ENCODE results near the gene CHST1.
A peak's percentile ranks its signal among the peaks of the same experiment; 100 is the strongest.

Gene CHST1

GRCh38 chr11:45647329-45647728 lies 18.1 kb downstream of the CHST1 start:
- Histone ChIP-seq H4K8ac (ENCODE audit: low read depth, low read length) (no peak overlapping the region), H3K79me1 (ENCODE audit: low read length) (no peaks in the 10 kb centered on the region), H3K79me2 (ENCODE audit: control insufficient read depth, insufficient read depth, low read length, poor library complexity) (no peaks in the 10 kb centered on the region), H2BK120ac (ENCODE audit: insufficient read depth, low read length, poor library complexity) (no peak overlapping the region), H3K18ac (ENCODE audit: low read length) (no peak overlapping the region), H2AFZ (ENCODE audit: insufficient read depth, low read length, poor library complexity) (no peak overlapping the region), H3K14ac (ENCODE audit: low read length) (no peak overlapping the region), H3K23ac (ENCODE audit: low read length) (no peak overlapping the region), H3K27me3 (ENCODE audit: insufficient read depth, low read length) (no peaks in the 10 kb centered on the region), H3K9ac (ENCODE audit: low read length) (no peak overlapping the region), H3K9me3 (ENCODE audit: insufficient read depth, low read depth, low read length) (peaks cover 5% of the 10 kb centered on the region), H3K36me3 (ENCODE audit: control insufficient read depth in 1 of 2, insufficient read depth in 2 of 2, low read length in 2 of 2) (no peaks in the 10 kb centered on the region), H2BK12ac (ENCODE audit: low read length) (no peak overlapping the region), H3K27ac (ENCODE audit: low read depth, low read length) (no peak overlapping the region), H3K4me1 (ENCODE audit: control insufficient read depth in 1 of 2, insufficient read depth in 2 of 2, low read length in 2 of 2) (peaks cover 0 to under 1% of the 10 kb centered on the region in 2 experiments), H3K4ac (ENCODE audit: low read depth, low read length) (no peak overlapping the region), H3K4me3 (ENCODE audit: low read depth, low read length) (no peak overlapping the region), H4K91ac (ENCODE audit: low read depth, low read length) (no peak overlapping the region), H4K12ac (ENCODE audit: low read depth, low read length) (no peak overlapping the region), H3K4me2 (ENCODE audit: low read length) (no peak overlapping the region), H2BK5ac (ENCODE audit: low read depth, low read length, poor library complexity) (no peak overlapping the region), H2AK5ac (ENCODE audit: low read length) (no peak overlapping the region)
- no CpG with 5 or more reads among the region's 3 CpGs for WGBS (ENCODE audit: extremely low coverage, insufficient coverage, insufficient read length)
- no peak for DNase-seq

GRCh38 chr11:45646275-45646927 lies 19.0 kb downstream of the CHST1 start:
- Histone ChIP-seq H3K23ac (ENCODE audit: low read length) (no peak overlapping the region), H4K12ac (ENCODE audit: low read depth, low read length) (no peak overlapping the region), H3K4me3 (ENCODE audit: low read depth, low read length) (no peak overlapping the region), H2AK5ac (ENCODE audit: low read length) (no peak overlapping the region), H4K8ac (ENCODE audit: low read depth, low read length) (no peak overlapping the region), H2BK120ac (ENCODE audit: insufficient read depth, low read length, poor library complexity) (no peak overlapping the region), H3K27me3 (ENCODE audit: insufficient read depth, low read length) (no peaks in the 10 kb centered on the region), H2BK5ac (ENCODE audit: low read depth, low read length, poor library complexity) (no peak overlapping the region), H3K18ac (ENCODE audit: low read length) (no peak overlapping the region), H3K36me3 (ENCODE audit: control insufficient read depth in 1 of 2, insufficient read depth in 2 of 2, low read length in 2 of 2) (no peaks in the 10 kb centered on the region), H3K9me3 (ENCODE audit: insufficient read depth, low read depth, low read length) (peaks cover 5% of the 10 kb centered on the region), H3K79me2 (ENCODE audit: control insufficient read depth, insufficient read depth, low read length, poor library complexity) (no peaks in the 10 kb centered on the region), H3K79me1 (ENCODE audit: low read length) (no peaks in the 10 kb centered on the region), H3K14ac (ENCODE audit: low read length) (no peak overlapping the region), H2AFZ (ENCODE audit: insufficient read depth, low read length, poor library complexity) (no peak overlapping the region), H3K4ac (ENCODE audit: low read depth, low read length) (no peak overlapping the region), H2BK12ac (ENCODE audit: low read length) (no peak overlapping the region), H3K9ac (ENCODE audit: low read length) (no peak overlapping the region), H3K4me1 (ENCODE audit: control insufficient read depth in 1 of 2, insufficient read depth in 2 of 2, low read length in 2 of 2) (no peaks in the 10 kb centered on the region), H4K91ac (ENCODE audit: low read depth, low read length) (no peak overlapping the region), H3K27ac (ENCODE audit: low read depth, low read length) (no peak overlapping the region), H3K4me2 (ENCODE audit: low read length) (no peak overlapping the region)
- WGBS (ENCODE audit: extremely low coverage, insufficient coverage, insufficient read length), result no CpG with 5 or more reads among the region's 1 CpG
- peak in 1 of 2 donors; percentile 40 for DNase-seq

GRCh38 chr11:45644981-45645889 lies 20.2 kb downstream of the CHST1 start:
- no peak overlapping the region for H3K23ac ChIP-seq (ENCODE audit: low read length)
- no peaks in the 10 kb centered on the region for H3K4me1 ChIP-seq (ENCODE audit: control insufficient read depth in 1 of 2, insufficient read depth in 2 of 2, low read length in 2 of 2)
- peaks cover 5% of the 10 kb centered on the region for H3K9me3 ChIP-seq (ENCODE audit: insufficient read depth, low read depth, low read length)
- H3K27ac ChIP-seq (ENCODE audit: low read depth, low read length), result no peak overlapping the region
- no peaks in the 10 kb centered on the region for H3K79me1 ChIP-seq (ENCODE audit: low read length)
- H4K91ac ChIP-seq (ENCODE audit: low read depth, low read length), result no peak overlapping the region
- H3K4me2 ChIP-seq (ENCODE audit: low read length), result no peak overlapping the region
- no peak overlapping the region for H4K8ac ChIP-seq (ENCODE audit: low read depth, low read length)
- H3K4ac ChIP-seq (ENCODE audit: low read depth, low read length), result no peak overlapping the region
- no peak overlapping the region for H3K14ac ChIP-seq (ENCODE audit: low read length)
- no peaks in the 10 kb centered on the region for H3K27me3 ChIP-seq (ENCODE audit: insufficient read depth, low read length)
- no peak overlapping the region for H2BK120ac ChIP-seq (ENCODE audit: insufficient read depth, low read length, poor library complexity)
- no peak overlapping the region for H2BK5ac ChIP-seq (ENCODE audit: low read depth, low read length, poor library complexity)
- no peaks in the 10 kb centered on the region for H3K79me2 ChIP-seq (ENCODE audit: control insufficient read depth, insufficient read depth, low read length, poor library complexity)
- no peak overlapping the region for H3K9ac ChIP-seq (ENCODE audit: low read length)
- H2BK12ac ChIP-seq (ENCODE audit: low read length), result no peak overlapping the region
- no peak for DNase-seq
- no peak overlapping the region for H2AK5ac ChIP-seq (ENCODE audit: low read length)
- no peaks in the 10 kb centered on the region for H3K36me3 ChIP-seq (ENCODE audit: control insufficient read depth in 1 of 2, insufficient read depth in 2 of 2, low read length in 2 of 2)
- H3K18ac ChIP-seq (ENCODE audit: low read length), result no peak overlapping the region
- no peak overlapping the region for H3K4me3 ChIP-seq (ENCODE audit: low read depth, low read length)
- no CpG with 5 or more reads among the region's 10 CpGs for WGBS (ENCODE audit: extremely low coverage, insufficient coverage, insufficient read length)
- no peak overlapping the region for H2AFZ ChIP-seq (ENCODE audit: insufficient read depth, low read length, poor library complexity)
- no peak overlapping the region for H4K12ac ChIP-seq (ENCODE audit: low read depth, low read length)

- H3K18ac ChIP-seq (ENCODE audit: low read length), result no peak overlapping the region
- H3K79me1 ChIP-seq (ENCODE audit: low read length), result no peaks in the 10 kb centered on the region
- DNase-seq, result no peak
- H3K9ac ChIP-seq (ENCODE audit: low read length), result no peak overlapping the region
- H4K91ac ChIP-seq (ENCODE audit: low read depth, low read length), result no peak overlapping the region
- no peak overlapping the region for H2BK5ac ChIP-seq (ENCODE audit: low read depth, low read length, poor library complexity)
- no peak overlapping the region for H2AFZ ChIP-seq (ENCODE audit: insufficient read depth, low read length, poor library complexity)
- no peak overlapping the region for H2AK5ac ChIP-seq (ENCODE audit: low read length)
- H3K23ac ChIP-seq (ENCODE audit: low read length), result no peak overlapping the region
- no peak overlapping the region for H3K14ac ChIP-seq (ENCODE audit: low read length)
- H3K27me3 ChIP-seq (ENCODE audit: insufficient read depth, low read length), result no peaks in the 10 kb centered on the region
- no peak overlapping the region for H3K4me3 ChIP-seq (ENCODE audit: low read depth, low read length)
- H3K79me2 ChIP-seq (ENCODE audit: control insufficient read depth, insufficient read depth, low read length, poor library complexity), result no peaks in the 10 kb centered on the region
- no peak overlapping the region for H3K4ac ChIP-seq (ENCODE audit: low read depth, low read length)
- H4K8ac ChIP-seq (ENCODE audit: low read depth, low read length), result no peak overlapping the region
- H2BK12ac ChIP-seq (ENCODE audit: low read length), result no peak overlapping the region
- no CpG with 5 or more reads among the region's 7 CpGs for WGBS (ENCODE audit: extremely low coverage, insufficient coverage, insufficient read length)
- H3K9me3 ChIP-seq (ENCODE audit: insufficient read depth, low read depth, low read length), result peaks cover 2% of the 10 kb centered on the region
- H4K12ac ChIP-seq (ENCODE audit: low read depth, low read length), result no peak overlapping the region
- no peak overlapping the region for H3K4me2 ChIP-seq (ENCODE audit: low read length)
- no peak overlapping the region for H3K27ac ChIP-seq (ENCODE audit: low read depth, low read length)
- H3K4me1 ChIP-seq (ENCODE audit: control insufficient read depth in 1 of 2, insufficient read depth in 2 of 2, low read length in 2 of 2), result no peaks in the 10 kb centered on the region
- H3K36me3 ChIP-seq (ENCODE audit: control insufficient read depth in 1 of 2, insufficient read depth in 2 of 2, low read length in 2 of 2), result no peaks in the 10 kb centered on the region
- H2BK120ac ChIP-seq (ENCODE audit: insufficient read depth, low read length, poor library complexity), result no peak overlapping the region
These were observed 21.7 kb downstream of the CHST1 start for GRCh38 chr11:45643598-45644260.
